Measurements from ENCODE around the gene SUPT6H. TPM values are rescaled to one million over a fixed set of nuclear protein-coding genes. Genes with fewer than 3 reads are reported as not detected.

SUPT6H gene
- total and polyA plus RNA-seq, 2 of the 8 experiments (the other 6 are each of a cell fraction or from before 2014, with no cell fraction given): 32.0 to 59.9 TPM

GRCh38 chr17:28689011-28689410, 27.0 kb downstream of the SUPT6H start (continued):
- TF ChIP-seq CHD7 (IDR thresholded peaks at IDR 0.05; ENCODE audit: insufficient replicate concordance, low read length) (no peak), ZNF274 (IDR thresholded peaks at IDR 0.05; ENCODE audit: borderline replicate concordance, extremely low read depth, low read length) (no peak), KDM1A (IDR thresholded peaks at IDR 0.05; ENCODE audit: borderline replicate concordance, low read length) (no peak), CEBPB (IDR thresholded peaks at IDR 0.05; ENCODE audit: low read depth, low read length) (no peak), BACH1 (IDR thresholded peaks at IDR 0.05; ENCODE audit: low read length) (no peak), TAF7 (optimal IDR thresholded peaks at IDR 0.05; ENCODE audit: borderline replicate concordance, low read depth, low read length) (no peak), SRF (IDR thresholded peaks at IDR 0.05; ENCODE audit: low read depth, low read length) (no peak)

All from H1 (cell line).